Hepatocyte (in vitro differentiated cells): ENCODE data around the gene KIRREL1.

Experiments
- CTCF ChIP-seq: fragments of 200-600 bp; sonication (generic); IDR thresholded peaks from 2 replicates; pipeline ENCODE4 v1.5.1; 2016; ENCODE audit warnings: antibody characterized with exemption, mild to moderate bottlenecking; ENCODE audit not compliant: poor library complexity
- EZH2 ChIP-seq: fragments of 200-600 bp; sonication (generic); IDR thresholded peaks from 2 replicates; pipeline ENCODE4 v1.6.1; 2016; ENCODE audit warnings: antibody characterized with exemption, mild to moderate bottlenecking, borderline replicate concordance
- EZH2phosphoT487 ChIP-seq: fragments of 200-600 bp; sonication (generic); IDR thresholded peaks from one replicate; pipeline ENCODE4 v1.6.1; 2018; ENCODE audit warnings: antibody characterized with exemption, mild to moderate bottlenecking, low read depth, moderate library complexity; ENCODE audit not compliant: unreplicated experiment, severe bottlenecking

DNA sequence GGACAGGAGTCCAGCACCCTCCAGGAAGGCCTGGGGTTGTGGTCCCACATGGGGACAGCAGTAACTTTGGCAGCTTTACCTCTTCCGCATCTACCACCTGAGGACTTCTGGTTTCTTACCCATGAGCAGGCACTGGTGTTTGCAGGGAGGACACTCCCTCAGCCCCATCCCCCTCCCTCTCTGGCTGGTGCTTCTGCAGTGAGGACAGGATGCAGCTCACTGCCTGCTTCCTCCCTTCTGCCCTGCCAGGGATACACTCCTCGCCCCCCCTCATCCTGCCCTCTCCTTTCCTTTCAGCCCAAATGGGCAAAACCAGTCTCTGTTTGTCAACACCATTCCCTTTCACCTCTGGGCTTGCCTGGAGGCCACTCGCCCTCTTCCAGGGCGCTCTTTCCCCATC lies 62.4 kb downstream of the KIRREL1 start:
- TF ChIP-seq CTCF (no peak), EZH2 (no peak), EZH2phosphoT487 (no peak)
